Measurements from ENCODE around the gene PBLD.

- TF ChIP-seq ISL1 (CRISPR knock-in tag; IDR thresholded peaks at IDR 0.05) (no peak), ZC3H10 (CRISPR knock-in tag; IDR thresholded peaks at IDR 0.05) (no peak), RARB (CRISPR knock-in tag; IDR thresholded peaks at IDR 0.05) (no peak)
Measured at GRCh38 chr10:68345621-68346020, 12.9 kb upstream of the PBLD start.

All from SK-N-SH treated with all-trans-retinoic acid at 6 μM for 48 hours (cell line).